HepG2 (cell line): ENCODE results near the gene HOXD12. TPM values are rescaled to one million over a fixed set of nuclear protein-coding genes. Genes with fewer than 3 reads are reported as not detected.

ENCODE experiments used
- BHLHE40 ChIP-seq: IDR thresholded peaks from 2 replicates; pipeline ENCODE4 v1.6.1; 2011; ENCODE audit warnings: low read length, improper control_type of control experiment
- BRCA1 ChIP-seq: sonication (generic); formaldehyde crosslinking; IDR thresholded peaks from 2 replicates; pipeline ENCODE4 v1.4.0; 2020; ENCODE audit warnings: missing genetic modification reagents
- BRD4 ChIP-seq: sonication (generic); formaldehyde crosslinking; IDR thresholded peaks from 2 replicates; pipeline ENCODE4 v1.4.0; 2020; ENCODE audit warnings: missing genetic modification reagents
- ELF3 ChIP-seq: IDR thresholded peaks from 2 replicates; pipeline ENCODE4 v1.6.1; 2016; ENCODE audit warnings: missing genetic modification reagents, missing compliant biosample characterization
- ELF4 ChIP-seq: sonication (generic); formaldehyde crosslinking; IDR thresholded peaks from 2 replicates; pipeline ENCODE4 v1.5.0; 2020; ENCODE audit warnings: missing genetic modification reagents, mild to moderate bottlenecking, moderate library complexity, borderline replicate concordance
- FOXC1 ChIP-seq: sonication (generic); formaldehyde crosslinking; IDR thresholded peaks from 2 replicates; pipeline ENCODE4 v1.8.0; 2022; ENCODE audit warnings: mild to moderate bottlenecking, missing genetic modification reagents, borderline replicate concordance
- KDM6A ChIP-seq: IDR thresholded peaks from 2 replicates; pipeline ENCODE4 v1.6.1; 2016; ENCODE audit warnings: low read depth
- MXI1 ChIP-seq: IDR thresholded peaks from 3 replicates; pipeline ENCODE4 v1.6.1; 2012; ENCODE audit warnings: low read depth, low read length, inconsistent platforms, borderline replicate concordance
- MYC ChIP-seq: sonication (generic); formaldehyde crosslinking; IDR thresholded peaks from 2 replicates; pipeline ENCODE4 v1.9.0; 2021; ENCODE audit warnings: missing genetic modification reagents, borderline replicate concordance
- PHF8 ChIP-seq: sonication (generic); formaldehyde crosslinking; IDR thresholded peaks from 2 replicates; pipeline ENCODE4 v1.5.0; 2020; ENCODE audit warnings: missing genetic modification reagents
- RAD51 ChIP-seq: fragments of 450-650 bp; IDR thresholded peaks from 2 replicates; pipeline ENCODE4 v1.6.1; 2016; ENCODE audit warnings: borderline replicate concordance
- RARA ChIP-seq: IDR thresholded peaks from 2 replicates; pipeline ENCODE4 v1.6.1; 2016; ENCODE audit warnings: missing genetic modification reagents, missing compliant biosample characterization
- RFX3 ChIP-seq: IDR thresholded peaks from 2 replicates; pipeline ENCODE4 v1.6.1; 2016; ENCODE audit warnings: missing biosample characterization, missing genetic modification reagents
- SPEN ChIP-seq: sonication (generic); formaldehyde crosslinking; IDR thresholded peaks from 2 replicates; pipeline ENCODE4 v1.5.1; 2020; ENCODE audit warnings: low read depth, mild to moderate bottlenecking, missing genetic modification reagents
- TSC22D2 ChIP-seq: sonication (generic); formaldehyde crosslinking; IDR thresholded peaks from 2 replicates; pipeline ENCODE4 v1.5.1; 2020; ENCODE audit warnings: missing genetic modification reagents, mild to moderate bottlenecking, borderline replicate concordance
- WIZ ChIP-seq: sonication (generic); formaldehyde crosslinking; IDR thresholded peaks from 2 replicates; pipeline ENCODE4 v1.5.1; 2020; ENCODE audit warnings: mild to moderate bottlenecking, missing genetic modification reagents
- YEATS4 ChIP-seq: sonication (generic); formaldehyde crosslinking; IDR thresholded peaks from 2 replicates; pipeline ENCODE4 v1.4.0; 2020; ENCODE audit warnings: missing genetic modification reagents, borderline replicate concordance
- ZBTB42 ChIP-seq: sonication (generic); formaldehyde crosslinking; IDR thresholded peaks from 2 replicates; pipeline ENCODE4 v1.5.0; 2020; ENCODE audit warnings: mild to moderate bottlenecking, missing genetic modification reagents
- ZNF282 ChIP-seq: fragments of 450-650 bp; IDR thresholded peaks from 2 replicates; pipeline ENCODE4 v1.6.1; 2018; ENCODE audit not compliant: partially characterized antibody
- ZNF660 ChIP-seq: sonication (generic); formaldehyde crosslinking; IDR thresholded peaks from 2 replicates; pipeline ENCODE4 v1.5.1; 2020; ENCODE audit warnings: mild to moderate bottlenecking, low read depth, missing genetic modification reagents, borderline replicate concordance
- ZNF749 ChIP-seq: sonication (generic); formaldehyde crosslinking; IDR thresholded peaks from 2 replicates; pipeline ENCODE4 v1.8.0; 2022; ENCODE audit warnings: mild to moderate bottlenecking, missing genetic modification reagents, moderate library complexity, borderline replicate concordance
- polyA plus RNA-seq, 8 experiments: library from polyadenylated mRNA; depleted of rRNA in 3 of 8; stranded (reverse) in 7 of 8; unstranded in 1 of 8; fragments of >200 nt; fragmentation: Illumina TruSeq in 4 of 8; extraction: Trizol in 4 of 8; gene quantifications; 2 replicates each; pipeline versions ENCODE4 v1.2.1 to v1.2.3, GENCODE V29; 2011 to 2016; ENCODE audit warnings: low read depth in 4 of 8, missing spikeins in 1 of 8, mixed read lengths in 1 of 8; ENCODE audit not compliant: insufficient read depth in 1 of 8
- total RNA-seq, 5 experiments: library from RNA; depleted of rRNA; stranded (reverse); fragments of >200 nt; fragmentation: Illumina TruSeq; extraction: Trizol; gene quantifications; 2 replicates each; pipeline ENCODE4 v1.2.3, GENCODE V29; 2016; ENCODE audit warnings: low read depth in 1 of 5
- TF ChIP-seq, protein P1 (sequence below): sonication (generic); formaldehyde crosslinking; IDR thresholded peaks from 2 replicates; pipeline ENCODE4 v1.4.0; 2020; ENCODE audit warnings: missing genetic modification reagents
- TF ChIP-seq, protein P2 (sequence below): sonication (generic); formaldehyde crosslinking; IDR thresholded peaks from 2 replicates; pipeline ENCODE4 v1.5.1; 2020; ENCODE audit warnings: missing genetic modification reagents, mild to moderate bottlenecking, borderline replicate concordance

Gene HOXD12
- total and polyA plus RNA-seq, 2 of the 13 experiments (the other 11 are each of a cell fraction or from before 2014, with no cell fraction given), result not detected

GRCh38 chr2:176140513-176141317 lies 41.1 kb downstream of the HOXD12 start (continued):
- TF ChIP-seq, protein P1, sequence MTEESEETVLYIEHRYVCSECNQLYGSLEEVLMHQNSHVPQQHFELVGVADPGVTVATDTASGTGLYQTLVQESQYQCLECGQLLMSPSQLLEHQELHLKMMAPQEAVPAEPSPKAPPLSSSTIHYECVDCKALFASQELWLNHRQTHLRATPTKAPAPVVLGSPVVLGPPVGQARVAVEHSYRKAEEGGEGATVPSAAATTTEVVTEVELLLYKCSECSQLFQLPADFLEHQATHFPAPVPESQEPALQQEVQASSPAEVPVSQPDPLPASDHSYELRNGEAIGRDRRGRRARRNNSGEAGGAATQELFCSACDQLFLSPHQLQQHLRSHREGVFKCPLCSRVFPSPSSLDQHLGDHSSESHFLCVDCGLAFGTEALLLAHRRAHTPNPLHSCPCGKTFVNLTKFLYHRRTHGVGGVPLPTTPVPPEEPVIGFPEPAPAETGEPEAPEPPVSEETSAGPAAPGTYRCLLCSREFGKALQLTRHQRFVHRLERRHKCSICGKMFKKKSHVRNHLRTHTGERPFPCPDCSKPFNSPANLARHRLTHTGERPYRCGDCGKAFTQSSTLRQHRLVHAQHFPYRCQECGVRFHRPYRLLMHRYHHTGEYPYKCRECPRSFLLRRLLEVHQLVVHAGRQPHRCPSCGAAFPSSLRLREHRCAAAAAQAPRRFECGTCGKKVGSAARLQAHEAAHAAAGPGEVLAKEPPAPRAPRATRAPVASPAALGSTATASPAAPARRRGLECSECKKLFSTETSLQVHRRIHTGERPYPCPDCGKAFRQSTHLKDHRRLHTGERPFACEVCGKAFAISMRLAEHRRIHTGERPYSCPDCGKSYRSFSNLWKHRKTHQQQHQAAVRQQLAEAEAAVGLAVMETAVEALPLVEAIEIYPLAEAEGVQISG, result peak; percentile 70
- TF ChIP-seq ELF4 (CRISPR knock-in tag) (peak; percentile 54; the same call in 1 of the 2 replicates), MXI1 (no peak), TSC22D2 (no peak), ZBTB42 (peak; percentile 71; the same call in 1 of the 2 replicates), ZNF660 (CRISPR knock-in tag) (no peak; the same call in 1 of the 2 replicates), WIZ (CRISPR knock-in tag) (peak; percentile 63; the same call in 1 of the 2 replicates), KDM6A (no peak), RARA (CRISPR knock-in tag) (no peak), MYC (CRISPR knock-in tag) (peak; percentile 58; the same call in 1 of the 2 replicates), BHLHE40 (no peak), PHF8 (CRISPR knock-in tag) (peak; percentile 74), ZNF749 (CRISPR knock-in tag) (no peak), YEATS4 (no peak; the same call in 1 of the 2 replicates), RAD51 (no peak), FOXC1 (CRISPR knock-in tag) (peak; percentile 92), RFX3 (no peak), ELF3 (CRISPR knock-in tag) (peak; percentile 63), BRD4 (no peak), ZNF282 (no peak), BRCA1 (CRISPR knock-in tag) (no peak), SPEN (no peak)
- TF ChIP-seq, protein P2, sequence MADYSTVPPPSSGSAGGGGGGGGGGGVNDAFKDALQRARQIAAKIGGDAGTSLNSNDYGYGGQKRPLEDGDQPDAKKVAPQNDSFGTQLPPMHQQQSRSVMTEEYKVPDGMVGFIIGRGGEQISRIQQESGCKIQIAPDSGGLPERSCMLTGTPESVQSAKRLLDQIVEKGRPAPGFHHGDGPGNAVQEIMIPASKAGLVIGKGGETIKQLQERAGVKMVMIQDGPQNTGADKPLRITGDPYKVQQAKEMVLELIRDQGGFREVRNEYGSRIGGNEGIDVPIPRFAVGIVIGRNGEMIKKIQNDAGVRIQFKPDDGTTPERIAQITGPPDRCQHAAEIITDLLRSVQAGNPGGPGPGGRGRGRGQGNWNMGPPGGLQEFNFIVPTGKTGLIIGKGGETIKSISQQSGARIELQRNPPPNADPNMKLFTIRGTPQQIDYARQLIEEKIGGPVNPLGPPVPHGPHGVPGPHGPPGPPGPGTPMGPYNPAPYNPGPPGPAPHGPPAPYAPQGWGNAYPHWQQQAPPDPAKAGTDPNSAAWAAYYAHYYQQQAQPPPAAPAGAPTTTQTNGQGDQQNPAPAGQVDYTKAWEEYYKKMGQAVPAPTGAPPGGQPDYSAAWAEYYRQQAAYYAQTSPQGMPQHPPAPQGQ (CRISPR knock-in tag), result no peak
